ENCODE data around the gene PRKCZ. TPM values are rescaled to one million over a fixed set of nuclear protein-coding genes. Genes with fewer than 3 reads are reported as not detected.

The PRKCZ gene
- total RNA-seq, 1 experiment from 2014 or later: 0.83 TPM

DNA sequence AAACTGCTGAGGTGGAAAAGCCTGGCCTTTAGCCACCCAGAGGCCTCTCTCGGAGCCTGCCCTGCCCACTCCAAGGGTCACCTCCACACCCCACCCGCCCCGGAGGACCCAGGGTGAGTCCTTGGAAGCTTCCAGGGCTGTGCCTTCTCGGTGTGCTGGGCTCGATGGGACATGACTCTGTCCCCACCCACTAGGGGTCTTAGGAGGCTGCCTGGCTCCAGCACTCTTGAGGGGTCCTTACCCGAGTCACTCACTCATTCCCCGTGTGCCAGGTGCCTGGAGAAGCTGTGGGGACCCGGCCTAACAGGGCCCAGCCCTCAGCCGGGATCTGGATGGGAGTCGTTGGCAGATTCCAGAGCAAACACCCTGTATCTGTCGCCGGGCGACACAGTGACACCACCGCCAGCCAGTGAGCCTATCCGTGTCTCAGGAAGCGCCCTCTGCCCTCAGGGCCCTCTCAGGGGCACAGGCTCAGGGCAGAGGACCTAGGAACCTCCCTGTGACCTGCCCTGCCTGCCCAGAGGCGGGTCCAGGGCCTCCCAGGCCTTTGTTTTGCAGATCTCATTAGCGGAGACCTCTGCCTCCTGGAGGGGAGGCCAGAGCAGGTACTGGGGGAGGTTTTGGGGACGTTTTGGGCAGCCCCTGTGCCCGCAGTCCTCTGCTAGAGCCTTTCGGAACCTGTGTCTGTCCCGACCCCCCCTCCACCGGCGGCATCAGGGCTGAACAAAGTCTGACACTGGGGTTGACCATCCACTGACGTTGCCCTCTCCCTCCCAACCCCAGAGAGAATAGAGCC is 3.1 kb upstream of the PRKCZ start:
- H3K36me3 ChIP-seq: no peaks in the 10 kb centered on the region
- H3K27me3 ChIP-seq: peaks cover 30% of the 10 kb centered on the region
- peaks cover 4% of the 10 kb centered on the region; the same call in 1 of the 2 replicates for H3K4me1 ChIP-seq
- no peak overlapping the region for H3K27ac ChIP-seq
- no peaks in the 10 kb centered on the region for H3K9me3 ChIP-seq (replicated peaks)
- no peak overlapping the region for H3K4me3 ChIP-seq
- DNase-seq: no peak

DNA sequence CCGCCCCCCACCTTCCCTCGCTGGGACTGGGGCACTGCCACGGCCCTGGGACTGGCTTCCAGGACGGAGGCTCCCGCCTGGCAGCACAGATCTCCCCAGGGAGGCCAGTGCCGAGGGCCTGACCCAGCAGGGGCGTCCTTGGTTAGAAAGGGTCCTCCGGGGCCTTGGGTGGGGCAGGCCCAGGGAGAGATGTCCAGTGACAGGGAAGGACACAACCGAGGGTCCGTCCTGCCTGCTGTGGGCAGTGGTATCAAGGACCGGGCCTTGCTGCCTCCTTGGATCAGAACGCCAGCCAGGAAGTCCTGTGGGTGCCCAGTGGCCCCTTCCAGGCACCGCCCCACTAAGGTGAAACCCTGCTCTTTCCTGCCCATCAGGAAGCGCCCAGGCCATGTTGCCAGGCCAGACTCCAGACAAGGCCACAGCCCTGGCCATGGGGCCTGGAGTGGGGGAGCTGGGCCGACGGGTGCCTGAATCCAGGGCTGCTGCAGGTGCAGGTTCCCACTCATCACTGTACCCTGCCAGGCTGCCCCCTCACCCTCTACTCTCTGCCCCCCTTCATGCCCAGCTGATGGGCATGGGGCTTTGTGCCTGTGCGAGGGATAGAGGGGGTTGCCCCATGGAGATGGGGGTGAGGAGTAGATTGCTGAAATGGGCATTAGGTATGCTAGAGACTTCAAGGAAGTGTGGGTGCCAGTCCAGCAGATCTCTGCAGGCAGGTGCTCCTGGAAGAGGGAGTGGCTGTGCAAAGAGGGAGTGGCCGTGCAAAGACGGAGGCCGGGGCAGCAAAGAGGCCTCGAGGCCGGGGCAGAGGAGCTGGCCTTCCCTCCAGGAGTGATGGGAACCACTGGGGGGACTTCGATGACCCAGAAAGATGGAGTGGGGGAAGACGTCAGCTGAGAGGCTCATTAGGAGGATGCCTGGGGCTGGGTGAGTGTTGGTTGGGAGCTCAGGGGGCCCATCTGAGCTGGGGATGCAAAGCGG is 2.2 kb upstream of the PRKCZ start:
- peaks cover 4% of the 10 kb centered on the region; the same call in 1 of the 2 replicates for H3K4me1 ChIP-seq

DNA sequence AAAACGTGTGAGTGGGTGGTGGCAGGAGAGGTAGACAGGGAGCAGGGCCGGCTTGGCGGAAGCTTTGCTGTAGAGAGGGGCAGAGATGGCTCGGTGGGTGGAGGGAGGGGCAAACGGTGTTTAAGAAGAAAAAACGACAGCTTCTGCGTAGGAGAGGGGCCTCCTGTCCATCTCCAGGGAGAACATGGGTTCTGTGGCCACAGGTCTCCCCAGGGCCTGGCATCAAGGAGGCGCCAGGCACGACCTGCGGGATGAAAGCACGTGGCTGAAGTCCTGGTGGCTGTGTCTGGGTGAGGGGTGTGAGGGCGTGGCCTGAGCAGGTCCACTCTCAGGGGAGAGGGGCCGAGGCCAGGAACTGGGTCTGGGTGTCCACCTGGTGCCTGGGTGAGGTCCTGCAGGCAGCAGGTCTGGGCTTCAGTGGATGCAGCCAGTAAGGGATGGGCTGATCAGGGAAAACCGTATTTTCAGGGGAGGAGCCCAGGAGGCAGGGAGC is 940 bp upstream of the PRKCZ start:
- Histone ChIP-seq H3K27ac (no peak overlapping the region), H3K4me3 (no peak overlapping the region), H3K9me3 (replicated peaks) (no peaks in the 10 kb centered on the region), H3K4me1 (peaks cover 4% of the 10 kb centered on the region; the same call in 1 of the 2 replicates), H3K27me3 (peaks cover 27% of the 10 kb centered on the region), H3K36me3 (no peaks in the 10 kb centered on the region)
- no peak for DNase-seq

More for the DNA sequence above, 2.2 kb upstream of the PRKCZ start:
- Histone ChIP-seq H3K27ac (no peak overlapping the region), H3K4me3 (no peak overlapping the region), H3K9me3 (replicated peaks) (no peaks in the 10 kb centered on the region), H3K36me3 (no peaks in the 10 kb centered on the region), H3K27me3 (peaks cover 30% of the 10 kb centered on the region)
- no peak for DNase-seq

DNA sequence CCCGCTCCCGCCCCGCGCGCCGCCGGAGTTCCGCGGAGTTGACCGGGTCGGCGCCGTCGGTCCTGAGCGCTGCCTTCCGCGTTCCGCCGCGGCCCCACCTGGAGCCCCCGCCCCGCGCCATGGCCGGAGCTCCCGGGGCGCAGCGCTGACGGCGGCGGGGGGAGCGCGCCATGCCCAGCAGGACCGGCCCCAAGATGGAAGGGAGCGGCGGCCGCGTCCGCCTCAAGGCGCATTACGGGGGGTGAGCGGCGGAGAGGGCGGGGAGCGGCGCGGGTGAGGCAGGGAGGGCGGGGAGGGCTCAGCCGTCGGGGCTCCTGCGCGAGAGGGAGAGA is 216 bp downstream of the PRKCZ start:
- no peak overlapping the region for H3K27ac ChIP-seq
- peaks cover 25% of the 10 kb centered on the region for H3K27me3 ChIP-seq
- H3K4me1 ChIP-seq: no peaks in the 10 kb centered on the region

DNA sequence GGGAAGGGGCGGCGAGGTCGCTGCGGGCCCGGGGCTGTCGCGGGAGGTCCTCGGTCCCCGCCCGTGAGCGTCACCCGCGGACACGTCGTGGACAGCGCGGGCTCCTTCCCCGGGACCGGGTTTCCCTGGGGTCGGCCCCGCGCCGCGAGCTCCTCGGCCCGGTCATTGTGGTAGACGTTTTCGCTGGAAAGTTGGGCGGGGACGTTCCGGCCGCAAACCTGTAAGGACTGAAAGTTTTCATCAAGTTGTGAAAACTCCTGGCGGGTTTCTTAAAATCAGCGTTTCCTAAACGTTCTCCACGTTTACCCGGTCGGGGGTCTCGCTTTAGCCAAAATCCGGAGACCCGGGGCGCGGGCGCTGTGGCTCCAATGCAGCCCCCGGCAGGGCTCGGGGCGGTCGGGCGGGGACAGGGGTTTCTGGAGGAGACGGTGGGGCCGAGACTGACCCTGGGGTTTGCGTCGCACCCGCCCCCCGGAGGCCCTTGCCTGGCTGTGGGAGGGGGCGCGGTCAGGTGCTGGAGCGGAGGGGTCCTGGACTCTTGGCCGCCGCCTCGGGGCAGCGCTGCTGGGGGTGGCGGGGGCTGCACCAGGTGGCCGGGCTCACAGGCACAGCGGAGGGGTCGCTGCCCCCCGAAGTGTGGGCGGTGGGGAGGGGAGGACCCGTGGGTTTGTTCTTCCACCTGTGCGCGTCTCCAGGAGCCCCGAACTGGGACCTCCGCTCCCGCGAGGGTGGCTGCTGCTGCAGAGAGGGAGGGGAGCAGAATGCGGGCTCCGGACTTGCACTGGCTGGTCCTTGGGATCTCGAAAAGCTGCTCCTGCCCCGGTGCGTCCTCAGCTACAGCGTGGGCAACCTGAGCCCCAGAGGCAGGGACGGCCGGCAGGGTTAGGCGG is 827 bp downstream of the PRKCZ start:
- DNase-seq: no peak
- H3K9me3 ChIP-seq (replicated peaks): no peaks in the 10 kb centered on the region
- no peaks in the 10 kb centered on the region for H3K36me3 ChIP-seq
- peaks cover 21% of the 10 kb centered on the region for H3K27me3 ChIP-seq
- no peak overlapping the region for H3K27ac ChIP-seq
- H3K4me1 ChIP-seq: no peaks in the 10 kb centered on the region
- no peak overlapping the region for H3K4me3 ChIP-seq

More for the DNA sequence above, 216 bp downstream of the PRKCZ start:
- H3K9me3 ChIP-seq (replicated peaks): no peaks in the 10 kb centered on the region
- H3K4me3 ChIP-seq: no peak overlapping the region
- no peak for DNase-seq
- no peaks in the 10 kb centered on the region for H3K36me3 ChIP-seq

DNA sequence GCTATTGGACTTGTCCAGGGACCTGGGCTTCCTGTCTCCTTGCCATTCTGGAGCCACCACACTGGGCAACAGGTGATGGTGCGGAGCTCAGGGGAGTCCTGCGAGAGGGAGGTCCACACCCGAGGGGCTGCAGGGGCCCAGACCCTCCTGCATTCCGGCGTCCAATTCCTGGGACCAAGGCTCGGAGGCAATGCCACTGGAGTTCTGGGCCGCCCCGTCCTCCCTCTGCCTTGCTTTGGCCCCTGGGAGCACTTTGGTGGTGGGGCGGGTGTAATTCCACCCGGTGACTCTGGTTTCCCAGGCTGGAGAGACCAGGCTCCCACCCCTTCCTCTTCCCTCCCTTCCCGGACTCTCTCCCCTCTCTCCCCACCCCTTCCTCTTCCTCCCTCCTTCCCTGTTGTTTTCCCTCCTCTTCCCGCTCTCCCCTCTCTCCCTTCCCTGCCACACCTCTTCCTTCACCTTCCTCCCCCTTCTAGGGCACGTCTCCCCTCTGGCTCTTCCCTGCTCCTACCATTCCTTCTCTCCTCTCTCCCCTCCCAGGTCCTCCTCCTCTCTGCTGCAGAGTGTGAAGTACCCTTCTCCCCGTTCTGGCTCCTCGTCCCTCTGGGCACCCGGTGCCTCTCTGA is 2.0 kb downstream of the PRKCZ start:
- H3K27me3 ChIP-seq: peaks cover 18% of the 10 kb centered on the region
- H3K4me3 ChIP-seq: no peak overlapping the region
- H3K36me3 ChIP-seq: no peaks in the 10 kb centered on the region
- DNase-seq: no peak
- H3K27ac ChIP-seq: no peak overlapping the region
- no peaks in the 10 kb centered on the region for H3K4me1 ChIP-seq
- H3K9me3 ChIP-seq (replicated peaks): no peaks in the 10 kb centered on the region

DNA sequence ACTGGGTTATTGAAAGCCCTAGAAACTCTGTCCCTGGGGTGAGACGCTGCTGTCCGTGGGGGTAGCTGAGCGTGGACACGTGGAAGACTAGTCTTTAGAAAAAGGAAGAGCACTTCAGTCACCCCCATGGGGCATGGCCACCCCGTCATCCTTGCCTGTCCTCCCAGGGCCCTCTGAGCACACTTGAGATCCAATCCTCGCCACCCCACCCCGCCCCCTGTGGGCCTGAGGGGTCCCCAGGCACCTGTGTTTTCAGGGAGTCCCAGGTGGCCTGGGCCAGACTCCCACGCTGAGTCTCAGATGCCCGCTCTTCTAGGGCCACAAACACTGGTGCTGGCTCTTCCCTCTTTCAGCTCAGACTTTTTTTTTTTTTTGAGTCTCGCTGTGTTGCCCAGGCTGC is 2.5 kb downstream of the PRKCZ start:
- Histone ChIP-seq H3K36me3 (no peaks in the 10 kb centered on the region), H3K4me3 (no peak overlapping the region), H3K4me1 (no peaks in the 10 kb centered on the region), H3K9me3 (replicated peaks) (no peaks in the 10 kb centered on the region), H3K27ac (no peak overlapping the region), H3K27me3 (peaks cover 12% of the 10 kb centered on the region)
- DNase-seq: no peak

GRCh38 chr1:2053217-2053616 is 3.0 kb downstream of the PRKCZ start:
- Histone ChIP-seq H3K4me1 (no peaks in the 10 kb centered on the region), H3K36me3 (no peaks in the 10 kb centered on the region), H3K27me3 (peaks cover 7% of the 10 kb centered on the region), H3K27ac (no peak overlapping the region), H3K9me3 (replicated peaks) (no peaks in the 10 kb centered on the region), H3K4me3 (no peak overlapping the region)
- DNase-seq: no peak

GRCh38 chr1:2053784-2054376 is 3.7 kb downstream of the PRKCZ start:
- no peak overlapping the region for H3K27ac ChIP-seq
- H3K9me3 ChIP-seq (replicated peaks): no peaks in the 10 kb centered on the region
- no peak overlapping the region for H3K4me3 ChIP-seq
- H3K36me3 ChIP-seq: no peaks in the 10 kb centered on the region
- H3K4me1 ChIP-seq: no peaks in the 10 kb centered on the region
- DNase-seq: no peak
- H3K27me3 ChIP-seq: peaks cover under 1% of the 10 kb centered on the region

- Histone ChIP-seq H3K36me3 (no peaks in the 10 kb centered on the region), H3K4me3 (no peak overlapping the region), H3K27ac (no peak overlapping the region), H3K4me1 (no peaks in the 10 kb centered on the region), H3K27me3 (peaks cover 6% of the 10 kb centered on the region), H3K9me3 (replicated peaks) (no peaks in the 10 kb centered on the region)
- no peak for DNase-seq
These were observed 4.3 kb downstream of the PRKCZ start for GRCh38 chr1:2054560-2054959.

DNA sequence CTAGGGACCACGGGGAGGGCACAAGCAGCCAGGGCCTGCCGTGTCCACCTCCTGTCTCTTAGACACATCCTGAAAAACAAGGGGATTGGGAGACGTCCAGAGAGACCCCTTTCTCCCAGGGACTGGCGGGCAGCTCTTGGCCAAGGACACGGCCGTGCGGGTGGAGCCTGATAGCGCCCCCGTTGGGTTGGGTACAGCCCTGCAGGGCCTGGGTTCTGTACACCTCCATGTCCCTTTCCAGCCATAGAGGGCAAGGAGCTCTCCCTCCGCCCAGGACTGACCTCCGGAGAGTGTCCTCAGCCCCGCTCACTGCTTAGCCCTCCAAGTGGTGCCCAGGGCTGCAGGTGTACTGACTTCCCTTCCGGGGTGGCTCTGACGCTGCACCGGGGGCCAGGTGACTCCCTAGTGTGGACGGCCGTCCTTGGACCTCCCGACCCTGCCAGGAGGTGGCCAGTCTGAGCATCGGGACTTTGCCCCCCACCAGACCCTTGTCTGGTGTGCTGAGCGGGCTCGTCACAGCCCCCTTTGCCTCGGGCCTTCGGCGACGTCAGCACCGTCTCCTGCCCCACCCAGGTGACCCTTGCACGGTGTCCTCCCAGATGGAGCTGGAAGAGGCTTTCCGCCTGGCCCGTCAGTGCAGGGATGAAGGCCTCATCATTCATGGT is 5.8 kb downstream of the PRKCZ start:
- Histone ChIP-seq H3K4me3 (no peak overlapping the region), H3K27me3 (peaks cover 16% of the 10 kb centered on the region), H3K9me3 (replicated peaks) (no peaks in the 10 kb centered on the region), H3K36me3 (no peaks in the 10 kb centered on the region), H3K4me1 (peaks cover 6% of the 10 kb centered on the region; the same call in 1 of the 2 replicates), H3K27ac (no peak overlapping the region)
- no peak for DNase-seq

- peaks cover 16% of the 10 kb centered on the region for H3K27me3 ChIP-seq
- no peak overlapping the region for H3K27ac ChIP-seq
- DNase-seq: no peak
- no peak overlapping the region for H3K4me3 ChIP-seq
- peaks cover 6% of the 10 kb centered on the region; the same call in 1 of the 2 replicates for H3K4me1 ChIP-seq
- H3K9me3 ChIP-seq (replicated peaks): no peaks in the 10 kb centered on the region
- H3K36me3 ChIP-seq: no peaks in the 10 kb centered on the region
These were observed 6.9 kb downstream of the PRKCZ start for GRCh38 chr1:2056955-2057590.
